IPS-20b (cell line): Measurements from ENCODE around the gene TMEM243.

Source experiments
- H3K27ac ChIP-seq: one replicate; pipeline ENCODE4 v1.5.1; 2013; ENCODE audit warnings: low read length
- H3K27me3 ChIP-seq: 2 replicates; pipeline ENCODE4 v1.6.1; 2013; ENCODE audit warnings: mild to moderate bottlenecking, low read length, inconsistent platforms; ENCODE audit not compliant: insufficient read depth
- H3K36me3 ChIP-seq: 2 replicates; pipeline ENCODE4 v1.6.1; 2013; ENCODE audit warnings: low read depth, mild to moderate bottlenecking, inconsistent platforms, low read length, moderate library complexity; ENCODE audit not compliant: insufficient read depth
- H3K4me1 ChIP-seq: 2 replicates; pipeline ENCODE4 v1.6.1; 2013; ENCODE audit warnings: mild to moderate bottlenecking, control low read depth, inconsistent platforms, low read length, moderate library complexity; ENCODE audit not compliant: insufficient read depth
- H3K4me3 ChIP-seq: 2 replicates; pipeline ENCODE4 v1.5.1; 2013; ENCODE audit warnings: mild to moderate bottlenecking, low read length, inconsistent platforms
- H3K9ac ChIP-seq: 2 replicates; pipeline ENCODE4 v1.6.1; 2013; ENCODE audit warnings: low read depth, mild to moderate bottlenecking, inconsistent platforms, low read length, moderate library complexity
- H3K9me3 ChIP-seq: 2 replicates; pipeline ENCODE4 v1.6.1; 2013; ENCODE audit warnings: mild to moderate bottlenecking, low read depth, low read length, inconsistent platforms; ENCODE audit not compliant: insufficient read depth

The TMEM243 gene

DNA sequence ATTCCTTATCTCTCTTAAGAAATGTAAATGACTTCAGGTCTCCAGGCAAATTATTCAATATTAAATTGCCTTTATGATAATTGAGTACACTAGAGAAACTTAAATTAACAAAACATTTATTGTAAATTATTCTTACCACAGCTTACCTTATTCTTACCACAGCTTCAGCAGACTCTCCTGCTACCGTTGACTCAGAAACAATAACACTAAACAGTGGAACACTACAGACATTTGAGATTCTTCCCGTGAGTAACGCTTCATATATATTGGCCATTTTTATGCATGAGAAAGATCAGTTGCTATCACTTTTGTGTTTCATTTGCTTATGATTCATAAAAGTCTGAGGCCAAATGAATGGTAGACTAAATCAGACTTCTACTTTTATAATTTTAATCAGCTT lies 28.7 kb downstream of the TMEM243 start:
- H3K36me3 ChIP-seq: peaks cover 100% of the 10 kb centered on the region
- no peaks in the 10 kb centered on the region for H3K9me3 ChIP-seq
- no peak overlapping the region for H3K27ac ChIP-seq
- H3K9ac ChIP-seq: no peak overlapping the region
- H3K27me3 ChIP-seq: no peaks in the 10 kb centered on the region
- H3K4me1 ChIP-seq: no peaks in the 10 kb centered on the region
- H3K4me3 ChIP-seq: no peak overlapping the region

DNA sequence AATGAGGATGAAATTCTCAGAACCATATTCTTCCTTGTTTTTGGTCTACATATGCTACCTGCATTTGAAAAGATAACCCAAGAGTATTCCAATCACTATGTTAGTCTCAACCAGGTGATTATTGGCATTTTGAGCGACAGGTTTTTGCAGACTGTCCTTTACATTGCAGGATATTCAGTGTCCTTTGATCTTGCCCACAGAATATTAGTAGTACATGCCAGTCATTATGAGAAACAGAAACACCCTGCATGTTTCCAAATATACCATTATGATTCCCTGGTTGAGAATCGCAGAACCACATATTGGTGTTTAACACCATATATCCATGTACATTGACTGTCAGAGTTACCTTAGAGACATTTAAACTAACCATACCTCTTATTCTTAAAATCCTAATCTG lies 30.6 kb downstream of the TMEM243 start:
- Histone ChIP-seq H3K27ac (no peak overlapping the region), H3K27me3 (no peaks in the 10 kb centered on the region), H3K36me3 (peaks cover 100% of the 10 kb centered on the region), H3K4me1 (no peaks in the 10 kb centered on the region), H3K4me3 (no peak overlapping the region), H3K9me3 (no peaks in the 10 kb centered on the region), H3K9ac (no peak overlapping the region)

DNA sequence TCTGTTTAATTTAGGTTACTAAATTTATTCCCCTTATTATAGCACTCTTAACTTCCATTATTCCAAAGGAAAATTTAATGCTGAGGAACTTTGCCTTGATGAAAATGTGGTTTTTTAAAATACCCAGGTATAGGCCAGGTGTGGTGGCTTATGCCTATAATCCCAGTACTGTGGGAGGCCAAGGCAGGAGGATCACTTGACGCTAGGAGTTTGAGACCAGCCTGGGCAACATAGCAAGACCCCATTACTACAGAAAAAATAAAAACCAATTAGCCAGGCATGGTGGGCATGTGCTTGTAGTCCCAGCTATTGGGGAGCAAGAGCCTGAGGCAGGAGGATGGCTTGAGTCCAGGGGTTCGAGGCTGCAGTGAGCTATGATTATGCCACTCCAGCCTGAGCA lies 32.4 kb downstream of the TMEM243 start:
- Histone ChIP-seq H3K9ac (no peak overlapping the region), H3K4me1 (no peaks in the 10 kb centered on the region), H3K9me3 (no peaks in the 10 kb centered on the region), H3K27me3 (no peaks in the 10 kb centered on the region), H3K36me3 (peaks cover 100% of the 10 kb centered on the region), H3K27ac (no peak overlapping the region), H3K4me3 (no peak overlapping the region)

DNA sequence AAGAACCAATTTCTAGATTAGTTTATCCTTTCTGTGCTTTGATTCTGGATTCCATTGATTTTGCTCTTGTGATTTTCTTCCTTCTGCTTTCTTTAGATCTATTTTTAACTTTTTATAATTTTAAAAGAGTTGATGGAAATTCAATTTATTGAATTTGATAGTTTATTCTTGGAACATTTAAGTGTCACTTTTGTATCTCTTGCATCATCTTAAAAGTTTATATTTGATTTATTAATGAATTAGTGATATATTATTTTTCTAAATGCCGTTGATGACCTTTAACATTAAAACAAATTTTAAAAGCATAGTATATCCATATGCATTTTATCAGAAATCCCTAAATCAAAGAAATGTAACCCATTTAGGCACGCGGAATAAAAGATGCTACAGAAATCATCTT lies 40.4 kb downstream of the TMEM243 start:
- H3K9ac ChIP-seq: no peak overlapping the region
- no peaks in the 10 kb centered on the region for H3K27me3 ChIP-seq
- H3K4me3 ChIP-seq: no peak overlapping the region
- H3K4me1 ChIP-seq: no peaks in the 10 kb centered on the region
- no peak overlapping the region for H3K27ac ChIP-seq
- no peaks in the 10 kb centered on the region for H3K9me3 ChIP-seq
- peaks cover 98% of the 10 kb centered on the region for H3K36me3 ChIP-seq

DNA sequence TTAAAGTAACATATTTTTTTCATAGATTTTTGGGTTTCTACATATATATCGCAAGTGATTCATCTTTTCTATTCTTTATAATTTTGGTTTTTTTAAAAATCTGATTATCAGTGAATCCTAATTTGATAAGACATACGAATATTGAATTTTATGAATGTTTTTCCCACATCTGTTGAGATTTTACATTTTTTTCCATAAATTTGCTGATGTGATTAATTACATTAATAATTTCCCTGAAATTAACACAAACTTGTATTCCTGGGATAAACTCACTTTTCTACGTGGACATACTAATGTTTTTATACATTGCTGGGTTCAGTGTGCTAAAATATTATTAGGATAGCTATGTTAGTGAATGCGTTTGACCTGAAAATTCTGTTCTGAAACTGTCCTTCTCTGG lies 41.2 kb downstream of the TMEM243 start:
- H3K4me3 ChIP-seq: no peak overlapping the region
- H3K4me1 ChIP-seq: no peaks in the 10 kb centered on the region
- H3K9me3 ChIP-seq: no peaks in the 10 kb centered on the region
- no peak overlapping the region for H3K9ac ChIP-seq
- no peak overlapping the region for H3K27ac ChIP-seq
- no peaks in the 10 kb centered on the region for H3K27me3 ChIP-seq
- peaks cover 98% of the 10 kb centered on the region for H3K36me3 ChIP-seq

- H3K4me3 ChIP-seq: no peak overlapping the region
- H3K36me3 ChIP-seq: peaks cover 100% of the 10 kb centered on the region
- no peaks in the 10 kb centered on the region for H3K4me1 ChIP-seq
- no peak overlapping the region for H3K27ac ChIP-seq
- no peak overlapping the region for H3K9ac ChIP-seq
- no peaks in the 10 kb centered on the region for H3K27me3 ChIP-seq
- no peaks in the 10 kb centered on the region for H3K9me3 ChIP-seq
Observed at GRCh38 chr7:87173471-87173870, 46.1 kb downstream of the TMEM243 start.

- Histone ChIP-seq H3K36me3 (peaks cover 100% of the 10 kb centered on the region), H3K4me1 (no peaks in the 10 kb centered on the region)
Observed at GRCh38 chr7:87171282-87171934, 48.1 kb downstream of the TMEM243 start.

DNA sequence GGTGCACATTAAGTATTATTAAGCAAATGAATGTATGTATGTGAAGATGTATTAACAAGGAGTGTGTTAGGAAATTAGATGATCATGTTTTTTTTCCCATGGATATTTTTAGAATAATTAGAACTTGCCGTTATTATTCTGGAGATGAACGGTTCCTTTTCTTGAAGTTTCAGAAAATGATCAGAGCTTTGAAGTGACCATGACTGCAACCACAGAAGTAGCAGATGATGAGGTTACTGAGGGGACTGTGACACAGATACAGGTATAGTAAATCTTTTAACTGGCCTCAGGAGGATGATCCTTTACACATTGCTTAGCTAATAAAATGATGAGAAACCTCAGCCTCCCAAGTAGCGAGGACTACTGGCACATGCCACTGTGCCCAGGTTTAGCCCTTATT lies 48.7 kb downstream of the TMEM243 start:
- H3K9ac ChIP-seq: no peak overlapping the region
- no peaks in the 10 kb centered on the region for H3K9me3 ChIP-seq
- no peak overlapping the region for H3K27ac ChIP-seq
- peaks cover 100% of the 10 kb centered on the region for H3K36me3 ChIP-seq
- H3K4me3 ChIP-seq: no peak overlapping the region
- H3K4me1 ChIP-seq: no peaks in the 10 kb centered on the region
- H3K27me3 ChIP-seq: no peaks in the 10 kb centered on the region

More at GRCh38 chr7:87171282-87171934, 48.1 kb downstream of the TMEM243 start:
- no peaks in the 10 kb centered on the region for H3K9me3 ChIP-seq
- H3K4me3 ChIP-seq: no peak overlapping the region
- no peak overlapping the region for H3K27ac ChIP-seq
- no peaks in the 10 kb centered on the region for H3K27me3 ChIP-seq
- no peak overlapping the region for H3K9ac ChIP-seq

DNA sequence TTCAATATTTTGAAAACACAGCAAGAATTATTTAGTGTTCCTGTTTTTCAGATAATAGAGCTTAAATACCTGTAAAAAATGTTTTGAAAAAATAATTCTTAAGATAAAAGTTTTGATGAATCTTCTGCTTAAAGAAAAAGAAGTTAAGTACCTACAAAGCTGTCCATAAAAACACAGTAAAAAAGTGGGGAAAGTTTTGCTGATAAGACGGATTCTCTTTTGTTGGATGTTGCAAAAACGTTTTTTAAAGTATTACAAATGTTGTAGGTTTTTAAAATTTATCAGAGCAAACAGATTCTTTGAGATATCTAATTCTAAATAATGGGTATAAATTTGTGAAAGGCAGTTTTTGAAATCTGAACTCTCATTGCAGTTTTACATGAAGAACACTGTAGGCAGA lies 55.1 kb downstream of the TMEM243 start:
- peaks cover 83% of the 10 kb centered on the region for H3K36me3 ChIP-seq
- no peak overlapping the region for H3K9ac ChIP-seq
- no peaks in the 10 kb centered on the region for H3K27me3 ChIP-seq
- H3K27ac ChIP-seq: no peak overlapping the region
- no peaks in the 10 kb centered on the region for H3K4me1 ChIP-seq
- no peaks in the 10 kb centered on the region for H3K9me3 ChIP-seq
- H3K4me3 ChIP-seq: no peak overlapping the region

- H3K4me1 ChIP-seq: peaks cover 9% of the 10 kb centered on the region
- H3K9ac ChIP-seq: no peak overlapping the region
- H3K27ac ChIP-seq: no peak overlapping the region
- H3K4me3 ChIP-seq: no peak overlapping the region
- H3K36me3 ChIP-seq: peaks cover 61% of the 10 kb centered on the region
- no peaks in the 10 kb centered on the region for H3K9me3 ChIP-seq
- H3K27me3 ChIP-seq: no peaks in the 10 kb centered on the region
Observed at GRCh38 chr7:87159538-87159937, 60.0 kb downstream of the TMEM243 start.

DNA sequence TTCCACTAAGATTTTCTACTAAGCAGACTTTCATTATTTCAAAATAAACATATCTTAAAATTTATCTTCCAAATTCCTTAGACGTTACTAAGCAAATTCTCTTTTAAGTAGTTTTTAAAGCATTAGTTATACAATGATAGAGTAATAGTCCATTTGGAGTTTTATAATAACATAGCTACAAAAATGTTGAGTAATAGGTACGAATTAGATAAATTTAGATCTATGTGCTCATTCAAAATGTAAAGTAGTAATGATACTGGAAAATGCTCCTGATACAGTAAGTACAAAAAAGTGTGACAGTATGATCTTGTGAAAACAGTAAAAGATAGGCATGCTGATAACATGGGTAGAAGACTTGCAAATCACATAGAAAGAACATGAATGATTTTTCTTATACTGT lies 62.8 kb downstream of the TMEM243 start:
- Histone ChIP-seq H3K4me3 (no peak overlapping the region), H3K4me1 (peaks cover 12% of the 10 kb centered on the region), H3K9ac (no peak overlapping the region), H3K27me3 (no peaks in the 10 kb centered on the region), H3K9me3 (no peaks in the 10 kb centered on the region), H3K36me3 (peaks cover 34% of the 10 kb centered on the region; the same call in 1 of the 2 replicates), H3K27ac (no peak overlapping the region)

- H3K4me1 ChIP-seq: peaks cover 12% of the 10 kb centered on the region
Observed at GRCh38 chr7:87155788-87156187, 63.7 kb downstream of the TMEM243 start.

More at GRCh38 chr7:87155788-87156187, 63.7 kb downstream of the TMEM243 start:
- Histone ChIP-seq H3K9ac (no peak overlapping the region), H3K9me3 (no peaks in the 10 kb centered on the region), H3K4me3 (no peak overlapping the region; the same call in 1 of the 2 replicates), H3K27me3 (no peaks in the 10 kb centered on the region), H3K36me3 (peaks cover 34% of the 10 kb centered on the region; the same call in 1 of the 2 replicates), H3K27ac (no peak overlapping the region)
